SK-N-SH treated with all-trans-retinoic acid at 6 μM for 48 hours (cell line): ENCODE data around the gene PRSS53.
A peak's percentile ranks its signal among the peaks of the same experiment; 100 is the strongest.

Experiments used
- ATAC-seq: fragments of 200-7000 bp; cut with Tn5 transposase; 3 replicates; pipeline ENCODE4 v1.9.1; 2020; ENCODE audit warnings: mild to moderate bottlenecking, moderate library complexity
- BACH2 ChIP-seq: fragments of 250-450 bp; sonication (Bioruptor Pico); IDR thresholded peaks from 2 replicates; pipeline ENCODE4 v1.9.0; 2021; ENCODE audit warnings: mild to moderate bottlenecking, borderline replicate concordance
- CSRNP3 ChIP-seq: fragments of 250-450 bp; sonication (Bioruptor Pico); IDR thresholded peaks from 2 replicates; pipeline ENCODE4 v1.5.1; 2021; ENCODE audit warnings: mild to moderate bottlenecking, moderate library complexity
- ESRRG ChIP-seq: fragments of 250-450 bp; sonication (Bioruptor Pico); IDR thresholded peaks from 2 replicates; pipeline ENCODE4 v1.6.1; 2021; ENCODE audit warnings: mild to moderate bottlenecking
- GLIS3 ChIP-seq: fragments of 250-450 bp; sonication (Bioruptor Pico); IDR thresholded peaks from 2 replicates; pipeline ENCODE4 v1.5.0; 2020; ENCODE audit warnings: mild to moderate bottlenecking, moderate library complexity
- OSR1 ChIP-seq: fragments of 250-450 bp; sonication (Bioruptor Pico); IDR thresholded peaks from 2 replicates; pipeline ENCODE4 v1.8.0; 2022; ENCODE audit warnings: moderate library complexity, mild to moderate bottlenecking, inconsistent platforms
- POU6F1 ChIP-seq: fragments of 250-450 bp; sonication (Bioruptor Pico); IDR thresholded peaks from 2 replicates; pipeline ENCODE4 v1.8.0; 2021; ENCODE audit warnings: low read depth, mild to moderate bottlenecking, moderate library complexity, borderline replicate concordance
- PPARA ChIP-seq: fragments of 250-450 bp; sonication (Bioruptor Pico); IDR thresholded peaks from 2 replicates; pipeline ENCODE4 v1.5.0; 2020; ENCODE audit warnings: mild to moderate bottlenecking, borderline replicate concordance
- RARB ChIP-seq: fragments of 250-450 bp; sonication (Bioruptor Pico); IDR thresholded peaks from 2 replicates; pipeline ENCODE4 v1.8.0; 2021; ENCODE audit warnings: mild to moderate bottlenecking, moderate library complexity
- SNAI2 ChIP-seq: fragments of 250-450 bp; sonication (Bioruptor Pico); IDR thresholded peaks from 2 replicates; pipeline ENCODE4 v1.5.0; 2020; ENCODE audit warnings: mild to moderate bottlenecking, moderate library complexity
- TCF4 ChIP-seq: fragments of 250-450 bp; sonication (Bioruptor Pico); IDR thresholded peaks from 2 replicates; pipeline ENCODE4 v1.8.0; 2021; ENCODE audit warnings: mild to moderate bottlenecking, moderate library complexity, borderline replicate concordance
- TOX ChIP-seq: fragments of 250-450 bp; sonication (Bioruptor Pico); IDR thresholded peaks from 2 replicates; pipeline ENCODE4 v1.8.0; 2021; ENCODE audit warnings: mild to moderate bottlenecking, moderate library complexity, borderline replicate concordance
- TSHZ2 ChIP-seq: fragments of 250-450 bp; sonication (Bioruptor Pico); IDR thresholded peaks from 2 replicates; pipeline ENCODE4 v1.5.0; 2020; ENCODE audit warnings: mild to moderate bottlenecking, moderate library complexity
- ZC3H10 ChIP-seq: fragments of 250-450 bp; sonication (Bioruptor Pico); IDR thresholded peaks from 2 replicates; pipeline ENCODE4 v1.5.1; 2021; ENCODE audit warnings: mild to moderate bottlenecking, moderate library complexity
- ZFP3 ChIP-seq: fragments of 250-450 bp; sonication (Bioruptor Pico); IDR thresholded peaks from 2 replicates; pipeline ENCODE4 v1.5.0; 2020; ENCODE audit warnings: mild to moderate bottlenecking, moderate library complexity
- ZFP30 ChIP-seq: fragments of 450-650 bp; formaldehyde crosslinking; IDR thresholded peaks from 2 replicates; pipeline ENCODE4 v1.5.0; 2022; ENCODE audit warnings: mild to moderate bottlenecking, moderate library complexity
- ZNF565 ChIP-seq: fragments of 450-650 bp; formaldehyde crosslinking; conservative IDR thresholded peaks from 2 replicates; pipeline ENCODE4 v1.5.0; 2020; ENCODE audit warnings: low read depth, mild to moderate bottlenecking, moderate library complexity
- ZNF8 ChIP-seq: fragments of 450-650 bp; formaldehyde crosslinking; IDR thresholded peaks from 2 replicates; pipeline ENCODE4 v1.5.0; 2020; ENCODE audit warnings: mild to moderate bottlenecking, moderate library complexity
- TF ChIP-seq, protein P1 (sequence below): fragments of 250-450 bp; sonication (Bioruptor Pico); IDR thresholded peaks from 2 replicates; pipeline ENCODE4 v1.5.1; 2020; ENCODE audit warnings: low read depth, mild to moderate bottlenecking, moderate library complexity

PRSS53 gene

GRCh38 chr16:31085411-31085810 lies 3.3 kb downstream of the PRSS53 start:
- no peak for ATAC-seq
- TF ChIP-seq TCF4 (CRISPR knock-in tag) (no peak), OSR1 (no peak), BACH2 (CRISPR knock-in tag) (no peak), GLIS3 (no peak), ZNF8 (CRISPR knock-in tag) (no peak), PPARA (CRISPR knock-in tag) (no peak), SNAI2 (CRISPR knock-in tag) (no peak), ZFP30 (CRISPR knock-in tag) (no peak), CSRNP3 (no peak), ZFP3 (CRISPR knock-in tag) (no peak), ESRRG (CRISPR knock-in tag) (no peak), ZC3H10 (no peak)
- TF ChIP-seq, protein P1, sequence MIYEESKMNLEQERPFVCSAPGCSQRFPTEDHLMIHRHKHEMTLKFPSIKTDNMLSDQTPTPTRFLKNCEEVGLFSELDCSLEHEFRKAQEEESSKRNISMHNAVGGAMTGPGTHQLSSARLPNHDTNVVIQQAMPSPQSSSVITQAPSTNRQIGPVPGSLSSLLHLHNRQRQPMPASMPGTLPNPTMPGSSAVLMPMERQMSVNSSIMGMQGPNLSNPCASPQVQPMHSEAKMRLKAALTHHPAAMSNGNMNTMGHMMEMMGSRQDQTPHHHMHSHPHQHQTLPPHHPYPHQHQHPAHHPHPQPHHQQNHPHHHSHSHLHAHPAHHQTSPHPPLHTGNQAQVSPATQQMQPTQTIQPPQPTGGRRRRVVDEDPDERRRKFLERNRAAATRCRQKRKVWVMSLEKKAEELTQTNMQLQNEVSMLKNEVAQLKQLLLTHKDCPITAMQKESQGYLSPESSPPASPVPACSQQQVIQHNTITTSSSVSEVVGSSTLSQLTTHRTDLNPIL: no peak

GRCh38 chr16:31084584-31085302 lies 4.0 kb downstream of the PRSS53 start:
- ATAC-seq: peak; percentile 7; the same call in 1 of the 3 replicates

More at GRCh38 chr16:31084584-31085302, 4.0 kb downstream of the PRSS53 start:
- TF ChIP-seq CSRNP3: no peak
- TF ChIP-seq ESRRG (CRISPR knock-in tag): no peak
- no peak for TF ChIP-seq RARB (CRISPR knock-in tag)
- no peak for TF ChIP-seq ZNF8 (CRISPR knock-in tag)
- TF ChIP-seq ZC3H10: no peak
- TF ChIP-seq TOX: no peak
- TF ChIP-seq SNAI2 (CRISPR knock-in tag): no peak
- no peak for TF ChIP-seq PPARA (CRISPR knock-in tag)
- TF ChIP-seq OSR1: no peak
- no peak for TF ChIP-seq ZFP3 (CRISPR knock-in tag)
- no peak for TF ChIP-seq TSHZ2
- TF ChIP-seq POU6F1: no peak
- TF ChIP-seq ZNF565: no peak
